D721Med (cell line): ENCODE data around the gene C4orf50.

ENCODE experiments used
- DNase-seq: peaks from one replicate; pipeline ENCODE4 v3.0.0; 2011; ENCODE audit warnings: low spot score; ENCODE audit not compliant: insufficient read length
- FAIRE-seq: peaks from 2 replicates; lab custom pipeline; 2011; peaks lifted over from hg19 to GRCh38; lab: Jason Lieb, UNC
- TF ChIP-seq, protein P1 (sequence below): IDR thresholded peaks from 2 replicates; pipeline ENCODE4 v1.5.1; 2012; ENCODE audit warnings: mild to moderate bottlenecking, control low read depth; ENCODE audit not compliant: insufficient read depth; ENCODE audit errors: missing control alignments

C4orf50 gene

DNA sequence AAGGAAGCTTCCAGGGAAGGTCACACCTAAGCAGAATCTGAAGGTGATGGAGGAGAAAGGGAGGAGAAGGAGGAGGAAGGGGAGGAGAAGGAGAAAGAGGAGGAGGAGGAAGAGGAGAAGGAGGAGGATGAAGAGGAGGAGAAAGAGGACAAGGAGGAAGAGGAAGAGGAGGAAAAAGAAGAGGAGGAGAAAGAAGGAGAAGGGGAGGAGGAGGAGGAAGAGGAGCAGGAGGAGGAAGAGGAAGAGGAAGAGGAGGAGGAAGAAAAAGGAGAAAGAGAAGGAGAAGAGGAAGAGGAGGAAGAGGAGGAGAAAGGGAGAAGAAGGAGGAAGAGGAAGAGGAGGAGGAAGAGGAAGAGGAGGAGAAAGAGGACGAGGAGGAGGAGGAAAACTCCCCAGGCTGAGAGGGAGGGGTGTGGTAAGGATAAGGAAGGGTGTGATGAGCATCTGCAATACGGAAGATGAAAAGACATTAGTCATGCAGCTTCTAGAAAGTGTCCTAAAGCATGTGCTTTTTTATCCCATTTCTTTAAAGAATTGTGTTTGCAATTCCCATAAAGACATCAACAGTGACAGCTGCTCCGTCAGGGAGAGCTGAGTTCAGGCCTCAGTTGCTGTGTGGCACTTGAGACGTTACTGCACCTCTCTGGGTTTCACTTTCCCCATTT is 166.5 kb downstream of the C4orf50 start:
- DNase-seq (no peak), FAIRE-seq (no peak)
- TF ChIP-seq, protein P1, sequence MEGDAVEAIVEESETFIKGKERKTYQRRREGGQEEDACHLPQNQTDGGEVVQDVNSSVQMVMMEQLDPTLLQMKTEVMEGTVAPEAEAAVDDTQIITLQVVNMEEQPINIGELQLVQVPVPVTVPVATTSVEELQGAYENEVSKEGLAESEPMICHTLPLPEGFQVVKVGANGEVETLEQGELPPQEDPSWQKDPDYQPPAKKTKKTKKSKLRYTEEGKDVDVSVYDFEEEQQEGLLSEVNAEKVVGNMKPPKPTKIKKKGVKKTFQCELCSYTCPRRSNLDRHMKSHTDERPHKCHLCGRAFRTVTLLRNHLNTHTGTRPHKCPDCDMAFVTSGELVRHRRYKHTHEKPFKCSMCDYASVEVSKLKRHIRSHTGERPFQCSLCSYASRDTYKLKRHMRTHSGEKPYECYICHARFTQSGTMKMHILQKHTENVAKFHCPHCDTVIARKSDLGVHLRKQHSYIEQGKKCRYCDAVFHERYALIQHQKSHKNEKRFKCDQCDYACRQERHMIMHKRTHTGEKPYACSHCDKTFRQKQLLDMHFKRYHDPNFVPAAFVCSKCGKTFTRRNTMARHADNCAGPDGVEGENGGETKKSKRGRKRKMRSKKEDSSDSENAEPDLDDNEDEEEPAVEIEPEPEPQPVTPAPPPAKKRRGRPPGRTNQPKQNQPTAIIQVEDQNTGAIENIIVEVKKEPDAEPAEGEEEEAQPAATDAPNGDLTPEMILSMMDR, result no peak
